HepG2 (cell line): Measurements from ENCODE around the gene NOTUM. TPM values are rescaled to one million over a fixed set of nuclear protein-coding genes. Genes with fewer than 3 reads are reported as not detected.

Source experiments
- ATF6 ChIP-seq: sonication (generic); formaldehyde crosslinking; conservative IDR thresholded peaks from 2 replicates; pipeline ENCODE4 v1.4.0; 2020; ENCODE audit warnings: missing genetic modification reagents
- CBX5 ChIP-seq: sonication (generic); formaldehyde crosslinking; IDR thresholded peaks from 2 replicates; pipeline ENCODE4 v1.4.0; 2020; ENCODE audit warnings: missing genetic modification reagents, borderline replicate concordance
- DBP ChIP-seq: sonication (generic); formaldehyde crosslinking; IDR thresholded peaks from 2 replicates; pipeline ENCODE4 v1.4.0; 2020; ENCODE audit warnings: missing genetic modification reagents; ENCODE audit errors: not compliant biosample characterization
- KAT7 ChIP-seq: IDR thresholded peaks from 2 replicates; pipeline ENCODE4 v1.6.1; 2018; ENCODE audit warnings: borderline replicate concordance, missing compliant biosample characterization
- KMT2B ChIP-seq: IDR thresholded peaks from 2 replicates; pipeline ENCODE4 v1.6.1; 2016; ENCODE audit warnings: missing genetic modification reagents, missing compliant biosample characterization
- MXD4 ChIP-seq: IDR thresholded peaks from 2 replicates; pipeline ENCODE4 v1.6.1; 2016; ENCODE audit warnings: mild to moderate bottlenecking, missing biosample characterization, missing genetic modification reagents
- SATB2 ChIP-seq: sonication (generic); formaldehyde crosslinking; IDR thresholded peaks from 2 replicates; pipeline ENCODE4 v1.5.0; 2020; ENCODE audit warnings: missing genetic modification reagents
- TEAD3 ChIP-seq: optimal IDR thresholded peaks from 2 replicates; pipeline ENCODE3; 2016; ENCODE audit warnings: borderline replicate concordance
- U2AF1 ChIP-seq: fragments of 200-400 bp; formaldehyde crosslinking; optimal IDR thresholded peaks from 2 replicates; pipeline ENCODE3; 2017; ENCODE audit warnings: mild to moderate bottlenecking, low read depth, low read length
- ZFP91 ChIP-seq: sonication (generic); formaldehyde crosslinking; IDR thresholded peaks from 2 replicates; pipeline ENCODE4 v1.9.0; 2022; ENCODE audit warnings: missing genetic modification reagents, mild to moderate bottlenecking, borderline replicate concordance
- ZNF232 ChIP-seq: sonication (generic); formaldehyde crosslinking; IDR thresholded peaks from 2 replicates; pipeline ENCODE4 v1.4.0; 2020; ENCODE audit warnings: missing genetic modification reagents, borderline replicate concordance
- ZNF557 ChIP-seq: sonication (generic); formaldehyde crosslinking; IDR thresholded peaks from 2 replicates; pipeline ENCODE4 v1.4.0; 2020; ENCODE audit warnings: missing genetic modification reagents
- polyA plus RNA-seq, 8 experiments: library from polyadenylated mRNA; depleted of rRNA in 3 of 8; stranded (reverse) in 7 of 8; unstranded in 1 of 8; fragments of >200 nt; fragmentation: Illumina TruSeq in 4 of 8; extraction: Trizol in 4 of 8; gene quantifications; 2 replicates each; pipeline versions ENCODE4 v1.2.1 to v1.2.3, GENCODE V29; 2011 to 2016; ENCODE audit warnings: low read depth in 4 of 8, missing spikeins in 1 of 8, mixed read lengths in 1 of 8; ENCODE audit not compliant: insufficient read depth in 1 of 8
- total RNA-seq, 5 experiments: library from RNA; depleted of rRNA; stranded (reverse); fragments of >200 nt; fragmentation: Illumina TruSeq; extraction: Trizol; gene quantifications; 2 replicates each; pipeline ENCODE4 v1.2.3, GENCODE V29; 2016; ENCODE audit warnings: low read depth in 1 of 5
- TF ChIP-seq, protein P1 (sequence below): sonication (generic); formaldehyde crosslinking; IDR thresholded peaks from 2 replicates; pipeline ENCODE4 v1.5.0; 2020; ENCODE audit warnings: mild to moderate bottlenecking, missing genetic modification reagents
- TF ChIP-seq, protein P2 (sequence below), 2 experiments: sonication (generic) in 1 of 2; formaldehyde crosslinking in 1 of 2; IDR thresholded peaks; 2 replicates each; pipeline versions ENCODE4 v1.5.1 to v1.6.1; 2011 to 2020; ENCODE audit warnings: borderline replicate concordance in 1 of 2, low read depth in 1 of 2, low read length in 1 of 2, mild to moderate bottlenecking in 1 of 2, missing genetic modification reagents in 1 of 2, moderate library complexity in 1 of 2
- TF ChIP-seq, protein P3 (sequence below): sonication (generic); formaldehyde crosslinking; IDR thresholded peaks from 2 replicates; pipeline ENCODE4 v1.5.1; 2020; ENCODE audit warnings: mild to moderate bottlenecking, missing genetic modification reagents

Gene NOTUM
- total and polyA plus RNA-seq, 2 of the 13 experiments (the other 11 are each of a cell fraction or from before 2014, with no cell fraction given), result 150 to 160 TPM

GRCh38 chr17:81916234-81917001 lies 44.6 kb downstream of the NOTUM start (continued):
- TF ChIP-seq U2AF1, result no peak
- TF ChIP-seq TEAD3, result peak; percentile 7
- TF ChIP-seq ZNF232 (CRISPR knock-in tag), result no peak
- no peak for TF ChIP-seq KMT2B (CRISPR knock-in tag)
- no peak for TF ChIP-seq ZNF557 (CRISPR knock-in tag)
- no peak for TF ChIP-seq MXD4
- no peak for TF ChIP-seq ATF6 (CRISPR knock-in tag)
- TF ChIP-seq, protein P1, sequence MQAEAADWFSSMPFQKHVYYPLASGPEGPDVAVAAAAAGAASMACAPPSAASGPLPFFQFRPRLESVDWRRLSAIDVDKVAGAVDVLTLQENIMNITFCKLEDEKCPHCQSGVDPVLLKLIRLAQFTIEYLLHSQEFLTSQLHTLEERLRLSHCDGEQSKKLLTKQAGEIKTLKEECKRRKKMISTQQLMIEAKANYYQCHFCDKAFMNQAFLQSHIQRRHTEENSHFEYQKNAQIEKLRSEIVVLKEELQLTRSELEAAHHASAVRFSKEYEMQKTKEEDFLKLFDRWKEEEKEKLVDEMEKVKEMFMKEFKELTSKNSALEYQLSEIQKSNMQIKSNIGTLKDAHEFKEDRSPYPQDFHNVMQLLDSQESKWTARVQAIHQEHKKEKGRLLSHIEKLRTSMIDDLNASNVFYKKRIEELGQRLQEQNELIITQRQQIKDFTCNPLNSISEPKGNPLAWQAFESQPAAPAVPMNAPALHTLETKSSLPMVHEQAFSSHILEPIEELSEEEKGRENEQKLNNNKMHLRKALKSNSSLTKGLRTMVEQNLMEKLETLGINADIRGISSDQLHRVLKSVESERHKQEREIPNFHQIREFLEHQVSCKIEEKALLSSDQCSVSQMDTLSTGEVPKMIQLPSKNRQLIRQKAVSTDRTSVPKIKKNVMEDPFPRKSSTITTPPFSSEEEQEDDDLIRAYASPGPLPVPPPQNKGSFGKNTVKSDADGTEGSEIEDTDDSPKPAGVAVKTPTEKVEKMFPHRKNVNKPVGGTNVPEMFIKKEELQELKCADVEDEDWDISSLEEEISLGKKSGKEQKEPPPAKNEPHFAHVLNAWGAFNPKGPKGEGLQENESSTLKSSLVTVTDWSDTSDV (CRISPR knock-in tag), result no peak
- TF ChIP-seq KAT7, result peak; percentile 85; the same call in 1 of the 2 replicates
- TF ChIP-seq, protein P2, sequence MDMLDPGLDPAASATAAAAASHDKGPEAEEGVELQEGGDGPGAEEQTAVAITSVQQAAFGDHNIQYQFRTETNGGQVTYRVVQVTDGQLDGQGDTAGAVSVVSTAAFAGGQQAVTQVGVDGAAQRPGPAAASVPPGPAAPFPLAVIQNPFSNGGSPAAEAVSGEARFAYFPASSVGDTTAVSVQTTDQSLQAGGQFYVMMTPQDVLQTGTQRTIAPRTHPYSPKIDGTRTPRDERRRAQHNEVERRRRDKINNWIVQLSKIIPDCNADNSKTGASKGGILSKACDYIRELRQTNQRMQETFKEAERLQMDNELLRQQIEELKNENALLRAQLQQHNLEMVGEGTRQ (IDR thresholded peaks at IDR 0.05; ENCODE audit: low read depth, low read length), result no peak
- TF ChIP-seq, protein P2 (CRISPR knock-in tag; IDR thresholded peaks at IDR 0.05; ENCODE audit: borderline replicate concordance), result peak; percentile 60; the same call in 1 of the 2 replicates
- no peak for TF ChIP-seq CBX5 (CRISPR knock-in tag)
- TF ChIP-seq ZFP91, result peak; percentile 6; the same call in 1 of the 2 replicates
- TF ChIP-seq, protein P3, sequence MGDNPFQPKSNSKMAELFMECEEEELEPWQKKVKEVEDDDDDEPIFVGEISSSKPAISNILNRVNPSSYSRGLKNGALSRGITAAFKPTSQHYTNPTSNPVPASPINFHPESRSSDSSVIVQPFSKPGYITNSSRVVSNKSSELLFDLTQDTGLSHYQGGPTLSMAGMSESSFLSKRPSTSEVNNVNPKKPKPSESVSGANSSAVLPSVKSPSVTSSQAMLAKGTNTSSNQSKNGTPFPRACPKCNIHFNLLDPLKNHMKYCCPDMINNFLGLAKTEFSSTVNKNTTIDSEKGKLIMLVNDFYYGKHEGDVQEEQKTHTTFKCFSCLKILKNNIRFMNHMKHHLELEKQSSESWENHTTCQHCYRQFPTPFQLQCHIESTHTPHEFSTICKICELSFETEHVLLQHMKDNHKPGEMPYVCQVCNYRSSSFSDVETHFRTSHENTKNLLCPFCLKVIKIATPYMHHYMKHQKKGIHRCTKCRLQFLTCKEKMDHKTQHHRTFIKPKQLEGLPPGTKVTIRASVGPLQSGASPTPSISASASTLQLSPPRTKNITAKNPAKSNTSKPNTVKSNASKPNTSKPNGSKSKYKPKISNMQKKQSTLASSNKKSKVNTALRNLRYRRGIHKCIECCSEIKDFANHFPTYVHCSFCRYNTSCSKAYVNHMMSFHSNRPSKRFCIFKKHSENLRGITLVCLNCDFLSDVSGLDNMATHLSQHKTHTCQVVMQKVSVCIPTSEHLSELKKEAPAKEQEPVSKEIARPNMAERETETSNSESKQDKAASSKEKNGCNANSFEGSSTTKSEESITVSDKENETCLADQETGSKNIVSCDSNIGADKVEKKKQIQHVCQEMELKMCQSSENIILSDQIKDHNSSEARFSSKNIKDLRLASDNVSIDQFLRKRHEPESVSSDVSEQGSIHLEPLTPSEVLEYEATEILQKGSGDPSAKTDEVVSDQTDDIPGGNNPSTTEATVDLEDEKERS (CRISPR knock-in tag), result no peak
- no peak for TF ChIP-seq SATB2 (CRISPR knock-in tag)
- no peak for TF ChIP-seq DBP (CRISPR knock-in tag)
